Astrocyte of the spinal cord (primary cell): Measurements from ENCODE around the gene ZFYVE27.

ENCODE experiments used
- DNase-seq: peaks from one replicate; pipeline ENCODE4 v3.0.0; 2011; ENCODE audit warnings: low read depth, low spot score
- H3K4me3 ChIP-seq: 2 replicates; pipeline ENCODE4 v1.5.1; 2011; ENCODE audit warnings: low read depth, mild to moderate bottlenecking, low read length, moderate library complexity
- in situ Hi-C: cut with HindIII; loops from 2 replicates; pipeline ENCODE4 v1.10.0; 2017; ENCODE audit warnings: low sequenced_read_pairs
- TF ChIP-seq, protein P1 (sequence below): IDR thresholded peaks from 2 replicates; pipeline ENCODE4 v1.5.1; 2012; ENCODE audit warnings: low read depth, mild to moderate bottlenecking, low read length, inconsistent platforms

The ZFYVE27 gene

GRCh38 chr10:97703398-97704067 lies 33.4 kb upstream of the ZFYVE27 start:
- no peak overlapping the region for H3K4me3 ChIP-seq
- no peak for DNase-seq
- TF ChIP-seq, protein P1, sequence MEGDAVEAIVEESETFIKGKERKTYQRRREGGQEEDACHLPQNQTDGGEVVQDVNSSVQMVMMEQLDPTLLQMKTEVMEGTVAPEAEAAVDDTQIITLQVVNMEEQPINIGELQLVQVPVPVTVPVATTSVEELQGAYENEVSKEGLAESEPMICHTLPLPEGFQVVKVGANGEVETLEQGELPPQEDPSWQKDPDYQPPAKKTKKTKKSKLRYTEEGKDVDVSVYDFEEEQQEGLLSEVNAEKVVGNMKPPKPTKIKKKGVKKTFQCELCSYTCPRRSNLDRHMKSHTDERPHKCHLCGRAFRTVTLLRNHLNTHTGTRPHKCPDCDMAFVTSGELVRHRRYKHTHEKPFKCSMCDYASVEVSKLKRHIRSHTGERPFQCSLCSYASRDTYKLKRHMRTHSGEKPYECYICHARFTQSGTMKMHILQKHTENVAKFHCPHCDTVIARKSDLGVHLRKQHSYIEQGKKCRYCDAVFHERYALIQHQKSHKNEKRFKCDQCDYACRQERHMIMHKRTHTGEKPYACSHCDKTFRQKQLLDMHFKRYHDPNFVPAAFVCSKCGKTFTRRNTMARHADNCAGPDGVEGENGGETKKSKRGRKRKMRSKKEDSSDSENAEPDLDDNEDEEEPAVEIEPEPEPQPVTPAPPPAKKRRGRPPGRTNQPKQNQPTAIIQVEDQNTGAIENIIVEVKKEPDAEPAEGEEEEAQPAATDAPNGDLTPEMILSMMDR = no peak
- in situ Hi-C loops = no loop called here

- no peak for DNase-seq
- in situ Hi-C loops = no loop called here
- TF ChIP-seq, protein P1 = no peak
- no peak overlapping the region for H3K4me3 ChIP-seq
Observed at GRCh38 chr10:97704341-97704740, 32.6 kb upstream of the ZFYVE27 start.

DNA sequence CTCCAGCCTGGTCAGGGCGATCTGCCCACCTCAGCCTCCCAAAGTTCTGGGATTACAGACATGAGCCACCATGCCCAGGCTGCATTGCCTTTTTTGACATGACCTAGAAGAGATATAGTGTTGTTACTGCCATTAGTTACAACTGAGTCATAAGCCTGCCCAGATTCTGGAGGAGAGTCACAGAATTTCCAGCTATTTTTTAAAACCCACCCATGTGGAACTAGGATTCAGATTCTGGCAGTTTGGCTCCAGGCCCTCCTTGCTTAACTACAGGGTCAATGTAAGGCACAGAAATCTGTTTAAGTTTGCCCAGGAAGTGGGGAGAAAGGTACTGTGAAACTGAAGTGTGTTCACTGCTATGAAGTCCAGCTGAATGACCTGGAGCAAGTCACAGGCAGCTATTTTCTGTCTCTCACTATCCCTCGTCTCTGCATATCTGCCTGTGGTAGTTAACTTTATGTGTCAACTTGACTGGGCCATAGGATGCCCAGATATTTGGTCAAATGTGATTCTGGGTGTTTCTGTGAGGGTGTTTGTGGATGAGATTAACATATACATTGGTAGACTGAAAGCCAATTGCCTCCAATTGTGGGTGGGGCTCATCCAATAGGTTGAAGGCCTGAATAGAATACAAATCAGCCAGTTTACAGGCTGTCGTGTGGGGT lies 31.8 kb upstream of the ZFYVE27 start:
- DNase-seq = no peak
- H3K4me3 ChIP-seq = no peak overlapping the region
- TF ChIP-seq, protein P1 = no peak
- in situ Hi-C loops = no loop called here

DNA sequence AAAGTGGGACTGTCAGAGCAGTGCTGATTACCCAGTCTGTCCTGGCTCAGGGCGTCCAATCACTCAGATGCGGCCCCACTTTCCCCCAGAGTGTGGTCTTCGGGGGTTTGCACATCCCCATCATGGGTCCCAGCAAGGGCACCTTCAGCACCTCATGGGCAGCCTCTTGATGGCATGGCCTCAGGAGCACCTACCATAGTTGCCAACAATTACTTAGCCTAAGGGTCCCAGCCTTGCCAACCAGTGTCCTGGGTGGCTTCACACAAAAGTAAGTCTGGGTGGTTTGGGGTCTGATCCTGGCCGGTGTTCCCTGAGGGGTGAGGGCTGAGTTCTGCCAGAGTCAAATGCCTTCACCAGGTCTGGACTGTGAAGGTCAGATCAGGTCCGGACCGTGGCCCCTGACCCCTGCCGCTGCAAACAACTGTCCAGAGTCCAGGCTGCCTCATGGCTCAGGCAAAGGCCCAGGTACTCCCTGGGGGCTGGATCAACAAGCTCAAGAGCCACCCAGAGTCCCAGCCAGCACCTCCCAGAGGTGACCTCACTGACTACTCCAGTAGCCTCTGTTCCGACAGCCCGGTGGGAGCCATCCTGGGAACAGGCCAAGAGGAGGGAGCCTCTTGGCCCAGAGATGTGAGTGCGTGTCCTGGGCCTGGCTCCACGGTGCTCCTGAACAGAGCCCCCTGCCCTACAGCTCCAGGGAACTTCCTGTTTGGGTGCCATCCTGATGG lies 29.6 kb upstream of the ZFYVE27 start:
- in situ Hi-C loops = no loop called here
- TF ChIP-seq, protein P1 = no peak
- DNase-seq = no peak
- no peak overlapping the region for H3K4me3 ChIP-seq

GRCh38 chr10:97708167-97708566 lies 28.8 kb upstream of the ZFYVE27 start:
- H3K4me3 ChIP-seq = no peak overlapping the region
- no peak for DNase-seq
- TF ChIP-seq, protein P1 = no peak
- in situ Hi-C loops = no loop called here

- in situ Hi-C loops = no loop called here
- DNase-seq = peak; percentile 80
- H3K4me3 ChIP-seq = no peak overlapping the region
- TF ChIP-seq, protein P1 = peak; percentile 80
Observed at GRCh38 chr10:97708976-97709946, 27.7 kb upstream of the ZFYVE27 start.
